ENCODE results near the gene ACTN3.

DNA sequence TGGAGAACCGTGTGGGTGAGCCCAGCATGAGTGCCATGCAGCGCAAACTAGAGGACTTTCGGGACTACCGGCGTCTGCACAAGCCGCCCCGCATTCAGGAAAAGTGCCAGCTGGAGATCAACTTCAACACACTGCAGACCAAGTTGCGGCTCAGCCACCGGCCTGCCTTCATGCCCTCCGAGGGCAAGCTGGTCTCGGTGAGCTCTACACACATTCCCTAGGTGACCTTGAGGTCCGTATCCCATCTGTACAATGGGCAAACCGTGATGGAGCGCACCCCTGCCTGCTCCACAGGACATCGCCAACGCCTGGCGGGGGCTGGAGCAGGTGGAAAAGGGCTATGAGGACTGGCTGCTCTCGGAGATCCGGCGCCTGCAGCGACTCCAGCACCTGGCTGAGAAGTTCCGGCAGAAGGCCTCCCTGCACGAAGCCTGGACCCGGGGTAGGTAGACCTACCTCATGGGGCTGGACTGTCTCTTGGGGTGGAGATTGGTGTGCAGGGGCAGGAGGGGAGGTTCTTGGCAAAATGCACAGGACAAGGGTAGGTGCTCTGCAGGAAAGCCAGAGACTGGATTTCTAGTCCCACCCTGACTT lies 11.1 kb downstream of the ACTN3 start:
- TF ChIP-seq POLR2A (IDR thresholded peaks at IDR 0.05) = no peak
- TF ChIP-seq, protein P1, sequence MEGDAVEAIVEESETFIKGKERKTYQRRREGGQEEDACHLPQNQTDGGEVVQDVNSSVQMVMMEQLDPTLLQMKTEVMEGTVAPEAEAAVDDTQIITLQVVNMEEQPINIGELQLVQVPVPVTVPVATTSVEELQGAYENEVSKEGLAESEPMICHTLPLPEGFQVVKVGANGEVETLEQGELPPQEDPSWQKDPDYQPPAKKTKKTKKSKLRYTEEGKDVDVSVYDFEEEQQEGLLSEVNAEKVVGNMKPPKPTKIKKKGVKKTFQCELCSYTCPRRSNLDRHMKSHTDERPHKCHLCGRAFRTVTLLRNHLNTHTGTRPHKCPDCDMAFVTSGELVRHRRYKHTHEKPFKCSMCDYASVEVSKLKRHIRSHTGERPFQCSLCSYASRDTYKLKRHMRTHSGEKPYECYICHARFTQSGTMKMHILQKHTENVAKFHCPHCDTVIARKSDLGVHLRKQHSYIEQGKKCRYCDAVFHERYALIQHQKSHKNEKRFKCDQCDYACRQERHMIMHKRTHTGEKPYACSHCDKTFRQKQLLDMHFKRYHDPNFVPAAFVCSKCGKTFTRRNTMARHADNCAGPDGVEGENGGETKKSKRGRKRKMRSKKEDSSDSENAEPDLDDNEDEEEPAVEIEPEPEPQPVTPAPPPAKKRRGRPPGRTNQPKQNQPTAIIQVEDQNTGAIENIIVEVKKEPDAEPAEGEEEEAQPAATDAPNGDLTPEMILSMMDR (IDR thresholded peaks at IDR 0.05) = no peak
